Myocyte (in vitro differentiated cells): ENCODE results near the gene COL25A1. TPM values are rescaled to one million over a fixed set of nuclear protein-coding genes. Genes with fewer than 3 reads are reported as not detected.

Experiments used
- DNase-seq: peaks from one replicate; pipeline ENCODE4 v3.0.0-alpha.2; 2012; ENCODE audit warnings: low read depth
- total RNA-seq: library from RNA; depleted of rRNA; stranded (reverse); fragments of >200 nt; gene quantifications from 2 replicates; pipeline ENCODE4 v1.2.3, GENCODE V29; 2014

The COL25A1 gene
- total RNA-seq, 1 donor from 2014 or later = 25.0 TPM

- DNase-seq = no peak
Measured at GRCh38 chr4:109216085-109216696, 86.3 kb downstream of the COL25A1 start.

- no peak for DNase-seq
Measured at GRCh38 chr4:109215506-109215905, 87.0 kb downstream of the COL25A1 start.

GRCh38 chr4:109214622-109215301, 87.7 kb downstream of the COL25A1 start:
- DNase-seq = peak; percentile 25

GRCh38 chr4:109213056-109213455, 89.4 kb downstream of the COL25A1 start:
- no peak for DNase-seq

GRCh38 chr4:109211671-109212070, 90.8 kb downstream of the COL25A1 start:
- peak; percentile 40 for DNase-seq

GRCh38 chr4:109209647-109210046, 92.8 kb downstream of the COL25A1 start:
- DNase-seq = peak; percentile 75

GRCh38 chr4:109207898-109208297, 94.6 kb downstream of the COL25A1 start:
- DNase-seq = no peak

GRCh38 chr4:109207061-109207460, 95.4 kb downstream of the COL25A1 start:
- DNase-seq = peak; percentile 81

- peak; percentile 14 for DNase-seq
Measured at GRCh38 chr4:109206620-109207019, 95.8 kb downstream of the COL25A1 start.

GRCh38 chr4:109205186-109205585, 97.3 kb downstream of the COL25A1 start:
- DNase-seq = no peak

GRCh38 chr4:109199585-109199984, 102.9 kb downstream of the COL25A1 start:
- DNase-seq = no peak

- DNase-seq = no peak
Measured at GRCh38 chr4:109195646-109196045, 106.8 kb downstream of the COL25A1 start.

- DNase-seq = peak; percentile 70
Measured at GRCh38 chr4:109191216-109191615, 111.2 kb downstream of the COL25A1 start.

GRCh38 chr4:109186458-109186945, 116.0 kb downstream of the COL25A1 start:
- no peak for DNase-seq

GRCh38 chr4:109185951-109186350, 116.5 kb downstream of the COL25A1 start:
- DNase-seq = no peak

- no peak for DNase-seq
Measured at GRCh38 chr4:109185548-109185947, 116.9 kb downstream of the COL25A1 start.

GRCh38 chr4:109184491-109184961, 117.9 kb downstream of the COL25A1 start:
- peak; percentile 15 for DNase-seq

GRCh38 chr4:109183931-109184490, 118.4 kb downstream of the COL25A1 start:
- DNase-seq = no peak

- DNase-seq = no peak
Measured at GRCh38 chr4:109182696-109183095, 119.8 kb downstream of the COL25A1 start.

GRCh38 chr4:109179061-109179460, 123.4 kb downstream of the COL25A1 start:
- peak; percentile 36 for DNase-seq

GRCh38 chr4:109177096-109177810, 125.2 kb downstream of the COL25A1 start:
- DNase-seq = no peak
